PC-3 (cell line): ENCODE measurements around the gene LSM8.

Experiments used
- CTCF ChIP-seq: fragments of 300-600 bp; sonication (generic); conservative IDR thresholded peaks from 2 replicates; pipeline ENCODE4 v1.5.1; 2017; ENCODE audit warnings: antibody characterized with exemption, low read depth, mild to moderate bottlenecking, low read length
- EZH2phosphoT487 ChIP-seq: fragments of 300-600 bp; sonication (generic); IDR thresholded peaks from 2 replicates; pipeline ENCODE4 v1.6.1; 2018; ENCODE audit warnings: mild to moderate bottlenecking, antibody characterized with exemption, low read length, borderline replicate concordance

- no peak for TF ChIP-seq CTCF
- no peak for TF ChIP-seq EZH2phosphoT487
These were observed 4.8 kb upstream of the LSM8 start for GRCh38 chr7:118179191-118179590.
